Hepatocyte (in vitro differentiated cells): Measurements from ENCODE around the gene IRF2.

ENCODE experiments used
- EZH2 ChIP-seq: fragments of 200-600 bp; sonication (generic); IDR thresholded peaks from 2 replicates; pipeline ENCODE4 v1.6.1; 2016; ENCODE audit warnings: antibody characterized with exemption, mild to moderate bottlenecking, borderline replicate concordance
- EZH2phosphoT487 ChIP-seq: fragments of 200-600 bp; sonication (generic); IDR thresholded peaks from one replicate; pipeline ENCODE4 v1.6.1; 2018; ENCODE audit warnings: antibody characterized with exemption, mild to moderate bottlenecking, low read depth, moderate library complexity; ENCODE audit not compliant: unreplicated experiment, severe bottlenecking
- TF ChIP-seq, protein P1 (sequence below): fragments of 200-600 bp; sonication (generic); IDR thresholded peaks from 2 replicates; pipeline ENCODE4 v1.5.1; 2016; ENCODE audit warnings: antibody characterized with exemption, mild to moderate bottlenecking; ENCODE audit not compliant: poor library complexity

DNA sequence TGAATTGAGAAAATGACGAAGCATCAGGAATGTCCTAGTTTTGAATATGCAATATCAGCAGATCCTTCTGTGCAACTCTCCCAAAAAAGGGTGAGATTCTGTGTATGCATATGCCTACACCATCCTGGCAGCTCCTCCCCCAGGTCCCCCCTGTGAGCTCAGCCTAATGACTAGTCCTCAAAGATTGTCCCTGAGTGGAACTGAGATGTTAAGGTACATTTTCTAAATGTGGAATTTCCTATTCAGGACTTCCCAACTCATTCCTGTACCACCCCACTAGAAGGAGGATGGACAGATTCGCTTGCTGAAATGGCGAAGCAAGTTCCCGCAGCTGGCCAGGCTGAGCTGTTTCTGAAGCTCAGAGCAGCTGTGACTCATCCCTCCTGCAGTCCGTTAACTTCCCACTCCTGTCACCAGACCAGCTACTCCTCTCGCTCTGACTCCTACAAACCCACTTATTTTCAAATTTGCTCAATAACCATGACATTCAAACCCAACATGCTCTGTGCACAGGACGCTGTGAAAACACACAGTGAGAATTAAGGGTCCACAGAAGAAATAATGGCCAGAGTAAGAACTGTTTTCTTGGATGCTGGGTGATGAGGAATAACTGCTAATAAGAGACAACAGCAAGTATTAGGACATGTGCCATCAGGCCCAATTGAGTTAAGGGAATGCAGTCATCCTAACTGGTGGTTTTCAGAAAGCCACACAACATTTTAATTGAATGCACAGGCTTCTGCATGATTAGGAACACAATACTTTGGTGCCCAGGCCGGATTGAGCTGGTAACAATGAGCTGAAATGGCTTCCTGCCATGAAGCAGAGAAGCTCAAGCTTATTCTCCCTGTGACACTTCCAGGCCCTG is 40.0 kb upstream of the IRF2 start:
- TF ChIP-seq, protein P1, sequence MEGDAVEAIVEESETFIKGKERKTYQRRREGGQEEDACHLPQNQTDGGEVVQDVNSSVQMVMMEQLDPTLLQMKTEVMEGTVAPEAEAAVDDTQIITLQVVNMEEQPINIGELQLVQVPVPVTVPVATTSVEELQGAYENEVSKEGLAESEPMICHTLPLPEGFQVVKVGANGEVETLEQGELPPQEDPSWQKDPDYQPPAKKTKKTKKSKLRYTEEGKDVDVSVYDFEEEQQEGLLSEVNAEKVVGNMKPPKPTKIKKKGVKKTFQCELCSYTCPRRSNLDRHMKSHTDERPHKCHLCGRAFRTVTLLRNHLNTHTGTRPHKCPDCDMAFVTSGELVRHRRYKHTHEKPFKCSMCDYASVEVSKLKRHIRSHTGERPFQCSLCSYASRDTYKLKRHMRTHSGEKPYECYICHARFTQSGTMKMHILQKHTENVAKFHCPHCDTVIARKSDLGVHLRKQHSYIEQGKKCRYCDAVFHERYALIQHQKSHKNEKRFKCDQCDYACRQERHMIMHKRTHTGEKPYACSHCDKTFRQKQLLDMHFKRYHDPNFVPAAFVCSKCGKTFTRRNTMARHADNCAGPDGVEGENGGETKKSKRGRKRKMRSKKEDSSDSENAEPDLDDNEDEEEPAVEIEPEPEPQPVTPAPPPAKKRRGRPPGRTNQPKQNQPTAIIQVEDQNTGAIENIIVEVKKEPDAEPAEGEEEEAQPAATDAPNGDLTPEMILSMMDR: no peak
- TF ChIP-seq EZH2 (no peak), EZH2phosphoT487 (no peak)
